CD4-positive, alpha-beta memory T cell (primary cell): ENCODE measurements around the gene BICDL1. TPM values are rescaled to one million over a fixed set of nuclear protein-coding genes. Genes with fewer than 3 reads are reported as not detected.
A peak's percentile ranks its signal among the peaks of the same experiment; 100 is the strongest.

Source experiments
- CTCF ChIA-PET: fragments of 350-600 bp; sonication (Branson Sonifier 250); formaldehyde crosslinking; loops from one replicate; lab custom pipeline; 2021; ENCODE audit warnings: inconsistent platforms; ENCODE audit not compliant: partially characterized antibody; lab: Charles Lee
- POLR2A ChIA-PET: fragments of 350-600 bp; sonication (Branson Sonifier 250); formaldehyde crosslinking; loops from one replicate; lab custom pipeline; 2021; ENCODE audit not compliant: partially characterized antibody; lab: Charles Lee
- DNase-seq, 5 donors: peaks; one replicate each; pipeline versions ENCODE4 v3.0.0 to v3.0.0-alpha.2; 2020 to 2022; ENCODE audit warnings: mixed read lengths in 1 of 5
- H3K27ac ChIP-seq: one replicate; pipeline ENCODE4 v1.7.0; 2013; ENCODE audit warnings: low read depth, low read length
- H3K27me3 ChIP-seq: 2 replicates; pipeline ENCODE4 v1.7.0; 2013; ENCODE audit warnings: mild to moderate bottlenecking, low read length, moderate library complexity; ENCODE audit not compliant: insufficient read depth
- H3K36me3 ChIP-seq: 2 replicates; pipeline ENCODE4 v1.7.0; 2013; ENCODE audit warnings: mild to moderate bottlenecking, low read length, moderate library complexity; ENCODE audit not compliant: insufficient read depth
- H3K4me1 ChIP-seq: 2 replicates; pipeline ENCODE4 v1.7.0; 2013; ENCODE audit warnings: mild to moderate bottlenecking, low read length, moderate library complexity; ENCODE audit not compliant: insufficient read depth
- H3K4me3 ChIP-seq, 2 donors: one replicate each; pipeline ENCODE4 v1.7.0; 2013; ENCODE audit warnings: low read length in 2 of 2, mild to moderate bottlenecking in 1 of 2
- H3K9me3 ChIP-seq, 2 donors: one replicate each; pipeline ENCODE4 v1.7.0; 2013; ENCODE audit warnings: low read length in 2 of 2, control low read depth in 1 of 2; ENCODE audit not compliant: control insufficient read depth in 1 of 2
- H3K27ac Mint-ChIP-seq, 7 donors: one replicate each; pipeline ENCODE4 v1.8.0; 2020 to 2021; ENCODE audit warnings: mixed read lengths in 7 of 7, mild to moderate bottlenecking in 6 of 7, inconsistent platforms in 3 of 7, moderate library complexity in 3 of 7
- H3K27me3 Mint-ChIP-seq, 2 donors: one replicate each; pipeline ENCODE4 v1.8.0; 2020 to 2021; ENCODE audit warnings: mixed read lengths in 2 of 2
- H3K36me3 Mint-ChIP-seq, 2 donors: one replicate each; pipeline ENCODE4 v1.8.0; 2020 to 2021; ENCODE audit warnings: mixed read lengths in 2 of 2, inconsistent platforms in 1 of 2, mild to moderate bottlenecking in 1 of 2
- H3K4me1 Mint-ChIP-seq, 4 donors: one replicate each; pipeline ENCODE4 v1.8.0; 2020 to 2021; ENCODE audit warnings: mixed read lengths in 4 of 4, mild to moderate bottlenecking in 1 of 4
- H3K4me3 Mint-ChIP-seq, 8 donors: one replicate each; pipeline ENCODE4 v1.8.0; 2020 to 2021; ENCODE audit warnings: mixed read lengths in 8 of 8, mild to moderate bottlenecking in 7 of 8, moderate library complexity in 6 of 8, inconsistent platforms in 3 of 8
- H3K9me3 Mint-ChIP-seq, 8 donors: one replicate each; pipeline ENCODE4 v1.8.0; 2020 to 2021; ENCODE audit warnings: mixed read lengths in 8 of 8, mild to moderate bottlenecking in 5 of 8, inconsistent platforms in 3 of 8, moderate library complexity in 1 of 8
- intact Hi-C: fragments of 100-400 bp; cut with micrococcal nuclease; formaldehyde crosslinking; loops from one replicate; pipeline ENCODE4 v1.15.1; 2023
- polyA plus RNA-seq, 2 donors: library from polyadenylated mRNA; unstranded; fragments of 300-500 nt; fragmentation: Illumina TruSeq; gene quantifications; one replicate each; pipeline ENCODE4 v1.2.3, GENCODE V29; 2021
- total RNA-seq, 2 experiments: library from RNA; stranded (reverse); gene quantifications; one replicate each; pipeline ENCODE4 v1.2.3, GENCODE V29; 2021

Gene BICDL1
- total and polyA plus RNA-seq, 4 experiments from 2014 or later: 2.3 to 153 (median 73.2) TPM

GRCh38 chr12:120096671-120097202, 107.7 kb downstream of the BICDL1 start:
- Mint-ChIP-seq H3K4me3 (no peak overlapping the region), H3K27ac (peak overlapping the region in 2 of 7 donors; percentile 17 to 44)
- H3K36me3 ChIP-seq: peaks cover 32% of the 10 kb centered on the region

GRCh38 chr12:120098756-120099470, 109.9 kb downstream of the BICDL1 start:
- no peak overlapping the region for H3K4me3 ChIP-seq
- intact Hi-C loops: no loop called here
- H3K9me3 ChIP-seq: no peaks in the 10 kb centered on the region
- H3K27me3 ChIP-seq: no peaks in the 10 kb centered on the region
- no peak overlapping the region for H3K27ac ChIP-seq
- Mint-ChIP-seq H3K4me3 (no peak overlapping the region), H3K27ac (peak overlapping the region in 1 of 7 donors; percentile 10), H3K27me3 (no peaks in the 10 kb centered on the region), H3K9me3 (no peaks in the 10 kb centered on the region), H3K36me3 (peaks cover 9 to 59% of the 10 kb centered on the region in 2 donors), H3K4me1 (peaks cover 5 to 30% (median 12%) of the 10 kb centered on the region in 4 donors)
- H3K4me1 ChIP-seq: peaks cover 25% of the 10 kb centered on the region
- H3K36me3 ChIP-seq: peaks cover 45% of the 10 kb centered on the region
- ChIA-PET CTCF (no interaction called here), POLR2A (no interaction called here)
- no peak for DNase-seq

More at GRCh38 chr12:120096671-120097202, 107.7 kb downstream of the BICDL1 start:
- no peaks in the 10 kb centered on the region for H3K27me3 Mint-ChIP-seq
- POLR2A ChIA-PET: interaction anchor here (1.5 to 2.0 kb wide), 2 partner anchors 10 to 20 kb away, joined by 4 to 5 read pairs; partner anchors contain the start of gene RAB35
- CTCF ChIA-PET: no interaction called here
- intact Hi-C loops: no loop called here
- H3K9me3 Mint-ChIP-seq: no peaks in the 10 kb centered on the region
- H3K9me3 ChIP-seq: no peaks in the 10 kb centered on the region
- no peak overlapping the region for H3K4me3 ChIP-seq
- H3K4me1 Mint-ChIP-seq: peaks cover 4 to 17% (median 7%) of the 10 kb centered on the region in 4 donors
- peaks cover 12% of the 10 kb centered on the region for H3K4me1 ChIP-seq
- DNase-seq: no peak
- H3K27ac ChIP-seq: no peak overlapping the region
- H3K27me3 ChIP-seq: no peaks in the 10 kb centered on the region
- peaks cover 3 to 56% of the 10 kb centered on the region in 2 donors for H3K36me3 Mint-ChIP-seq

DNA sequence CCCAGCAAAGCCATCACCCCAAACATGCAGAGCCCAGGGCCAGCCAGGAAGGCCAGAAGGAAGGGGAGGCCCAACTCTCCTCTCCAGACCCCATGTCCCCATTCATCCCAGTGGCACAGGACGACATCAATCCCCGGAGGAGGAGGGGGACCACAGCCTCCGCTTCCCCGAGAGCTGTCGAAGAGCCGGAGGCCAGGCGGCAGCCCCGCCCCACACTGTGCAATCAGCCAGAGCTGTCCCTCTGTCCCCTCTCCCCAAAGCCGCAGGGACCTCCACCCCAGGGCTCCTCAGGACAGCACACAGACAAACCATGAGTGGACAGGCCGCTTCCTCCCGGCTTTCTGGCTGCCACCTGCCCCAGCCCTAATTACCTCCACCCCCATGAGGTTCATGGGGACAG, 110.7 kb downstream of the BICDL1 start:
- Histone ChIP-seq H3K27ac (no peak overlapping the region), H3K9me3 (no peaks in the 10 kb centered on the region), H3K36me3 (peaks cover 51% of the 10 kb centered on the region), H3K4me1 (peaks cover 25% of the 10 kb centered on the region), H3K27me3 (no peaks in the 10 kb centered on the region), H3K4me3 (no peak overlapping the region)
- peaks cover 5 to 36% (median 14%) of the 10 kb centered on the region in 4 donors for H3K4me1 Mint-ChIP-seq
- POLR2A ChIA-PET: interaction anchor here (0.8 to 0.9 kb wide), 3 partner anchors 16 to 111 kb away, joined by 3 to 5 read pairs (median 4); partner anchors contain the start of genes BICDL1 and RPLP0
- CTCF ChIA-PET: interaction anchor here (0.9 kb wide), 1 partner anchor 167 kb away, joined by 3 read pairs; no protein-coding TSS in a partner anchor
- no peaks in the 10 kb centered on the region for H3K9me3 Mint-ChIP-seq
- peak overlapping the region in 4 of 7 donors; percentile 42 to 66 (median 62) for H3K27ac Mint-ChIP-seq
- intact Hi-C loops: no loop called here
- no peak for DNase-seq
- H3K27me3 Mint-ChIP-seq: no peaks in the 10 kb centered on the region
- H3K36me3 Mint-ChIP-seq: peaks cover 12 to 61% of the 10 kb centered on the region in 2 donors
- H3K4me3 Mint-ChIP-seq: no peak overlapping the region

- Mint-ChIP-seq H3K36me3 (peaks cover 19 to 67% of the 10 kb centered on the region in 2 donors), H3K9me3 (peaks cover 0 to 2% (median 0%) of the 10 kb centered on the region in 8 donors), H3K4me3 (no peak overlapping the region), H3K4me1 (peaks cover 11 to 43% (median 19%) of the 10 kb centered on the region in 4 donors), H3K27me3 (no peaks in the 10 kb centered on the region), H3K27ac (peak overlapping the region in 1 of 7 donors; percentile 92)
- ChIA-PET CTCF (interaction anchor here (0.9 kb wide), 2 partner anchors 14 to 166 kb away, joined by 3 read pairs; no protein-coding TSS in a partner anchor), POLR2A (interaction anchor here (0.7 to 1.1 kb wide), 4 partner anchors 14 to 101 kb away, joined by 3 to 4 read pairs (median 3); partner anchors contain the start of genes RAB35 and RPLP0)
- Histone ChIP-seq H3K27me3 (no peaks in the 10 kb centered on the region), H3K4me1 (peaks cover 25% of the 10 kb centered on the region), H3K36me3 (peaks cover 56% of the 10 kb centered on the region), H3K4me3 (no peak overlapping the region), H3K9me3 (no peaks in the 10 kb centered on the region), H3K27ac (no peak overlapping the region)
- no peak for DNase-seq
- intact Hi-C loops: no loop called here
Observed at GRCh38 chr12:120100630-120101029, 111.6 kb downstream of the BICDL1 start.

- peaks cover 23 to 67% of the 10 kb centered on the region in 2 donors for H3K36me3 Mint-ChIP-seq
- peak overlapping the region; percentile 55 to 91 (median 81) for H3K27ac Mint-ChIP-seq
- Histone ChIP-seq H3K4me3 (no peak overlapping the region), H3K9me3 (no peaks in the 10 kb centered on the region), H3K27me3 (no peaks in the 10 kb centered on the region), H3K36me3 (peaks cover 56% of the 10 kb centered on the region), H3K27ac (peak overlapping the region; percentile 20), H3K4me1 (peaks cover 25% of the 10 kb centered on the region)
- H3K4me1 Mint-ChIP-seq: peaks cover 15 to 48% (median 22%) of the 10 kb centered on the region in 4 donors
- H3K9me3 Mint-ChIP-seq: peaks cover 0 to 2% (median 0%) of the 10 kb centered on the region in 8 donors
- CTCF ChIA-PET: interaction anchor here (0.9 kb wide), 1 partner anchor 14 kb away, joined by 3 read pairs; no protein-coding TSS in a partner anchor
- POLR2A ChIA-PET: interaction anchor here (0.7 to 1.1 kb wide), 2 partner anchors 14 to 16 kb away, joined by 3 read pairs; partner anchors contain the start of gene RAB35
- H3K27me3 Mint-ChIP-seq: no peaks in the 10 kb centered on the region
- peak overlapping the region in 7 of 8 donors; percentile 70 to 81 (median 73) for H3K4me3 Mint-ChIP-seq
- intact Hi-C loops: no loop called here
- no peak for DNase-seq
Observed at GRCh38 chr12:120101182-120101581, 112.1 kb downstream of the BICDL1 start.

GRCh38 chr12:120101617-120102016, 112.6 kb downstream of the BICDL1 start:
- H3K4me3 Mint-ChIP-seq: peak overlapping the region in 7 of 8 donors; percentile 70 to 81 (median 73)
- POLR2A ChIA-PET: interaction anchor here (0.7 kb wide), 1 partner anchor 15 kb away, joined by 3 read pairs; the partner anchor contains the start of gene RAB35

More at GRCh38 chr12:120101617-120102016, 112.6 kb downstream of the BICDL1 start:
- Histone ChIP-seq H3K36me3 (peaks cover 55% of the 10 kb centered on the region), H3K4me3 (no peak overlapping the region), H3K9me3 (no peaks in the 10 kb centered on the region), H3K27ac (peak overlapping the region; percentile 20), H3K27me3 (no peaks in the 10 kb centered on the region), H3K4me1 (peaks cover 25% of the 10 kb centered on the region)
- Mint-ChIP-seq H3K27ac (peak overlapping the region; percentile 55 to 91 (median 81)), H3K9me3 (peaks cover 0 to 2% (median 0%) of the 10 kb centered on the region in 8 donors), H3K36me3 (peaks cover 23 to 65% of the 10 kb centered on the region in 2 donors), H3K4me1 (peaks cover 16 to 52% (median 25%) of the 10 kb centered on the region in 4 donors), H3K27me3 (no peaks in the 10 kb centered on the region)
- CTCF ChIA-PET: interaction anchor here (1.2 kb wide), 1 partner anchor 11 kb away, joined by 3 read pairs; no protein-coding TSS in a partner anchor
- no peak for DNase-seq
- intact Hi-C loops: no loop called here
